Activated CD4-positive, alpha-beta T cell treated with anti-CD3 and anti-CD28 coated beads for 48 hours (primary cell): ENCODE results near the gene SALL4.
"Not testable (repeated sequence)": the region's sequence is repeated elsewhere in the genome, so short reads cannot be mapped to it uniquely, and the experiment has no call there.

ENCODE experiments used
- DNase-seq: peaks from one replicate; pipeline ENCODE4 v3.0.0-alpha.2; 2020

The SALL4 gene

DNA sequence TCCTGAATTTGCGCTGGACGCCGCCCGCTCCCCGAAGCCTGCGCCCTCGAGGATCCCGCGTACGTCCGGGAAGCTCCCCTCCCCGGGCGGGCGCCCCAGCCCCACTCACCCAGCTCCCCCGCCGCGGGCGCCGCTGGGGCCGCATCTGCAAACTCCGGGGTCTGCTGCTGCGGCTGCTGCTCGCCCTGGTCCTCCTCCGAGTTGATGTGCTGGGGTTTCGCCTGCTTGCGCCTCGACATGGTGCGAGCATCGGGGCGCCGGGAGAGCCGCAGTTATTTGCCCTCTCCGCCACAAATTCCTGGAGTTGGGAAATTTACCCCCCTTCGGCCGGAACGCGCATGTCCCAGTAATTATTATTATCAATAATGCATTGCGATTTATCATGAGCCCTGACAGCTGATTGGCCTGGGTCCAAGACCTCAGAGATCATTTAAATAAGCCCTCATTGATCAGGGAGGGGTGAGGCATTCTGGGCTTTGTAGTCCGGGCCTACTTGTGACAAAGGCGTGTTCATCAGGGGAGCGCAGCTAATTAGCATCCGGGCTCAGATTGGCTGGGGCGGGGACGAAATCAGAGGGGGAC is at the start of gene SALL4:
Gene SALL4, minus strand, starts transcription at position 352 of the 582 bp plus-strand sequence. Its CDS starts 113 bp downstream, at position 239.
- DNase-seq, result no peak

DNA sequence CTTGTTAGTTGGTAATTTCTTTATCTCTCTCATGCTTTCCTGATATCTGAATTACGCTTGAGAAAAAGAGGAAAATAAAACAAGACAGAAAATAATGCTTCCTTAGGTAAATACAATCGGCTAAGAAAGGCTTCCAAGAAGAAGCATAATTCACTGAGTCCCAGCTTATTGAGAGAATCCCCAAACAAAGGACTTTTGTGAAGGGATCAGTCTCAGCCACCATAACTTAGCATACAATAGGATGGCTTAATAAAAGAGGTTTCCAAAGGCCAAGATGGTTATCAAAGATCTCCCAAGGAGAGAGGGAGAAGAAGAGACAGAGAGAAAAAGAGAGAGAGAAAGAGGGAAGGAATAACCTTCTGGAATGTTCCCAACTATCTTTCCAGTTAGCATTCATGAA is 46.0 kb upstream of the SALL4 start:
- no peak for DNase-seq

DNA sequence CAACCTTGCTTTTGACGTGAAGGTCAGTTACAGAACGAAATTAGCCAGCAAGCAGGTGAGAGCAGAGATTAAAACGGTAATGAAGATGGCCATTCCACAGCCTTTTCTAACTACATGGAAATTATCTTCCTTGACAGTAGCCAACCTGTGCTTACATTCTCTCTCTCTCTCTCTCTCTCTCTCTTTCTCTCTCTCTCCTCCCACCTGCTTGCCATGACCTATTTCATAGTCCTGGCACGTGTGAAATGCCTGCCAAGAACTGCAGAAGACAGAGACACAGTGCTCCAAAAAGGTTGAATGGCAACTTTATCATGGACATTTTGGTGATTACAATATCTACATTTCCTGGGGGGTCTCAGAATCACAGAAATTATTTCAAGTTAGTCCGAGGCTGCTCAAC is 38.5 kb upstream of the SALL4 start:
- DNase-seq, result no peak

DNA sequence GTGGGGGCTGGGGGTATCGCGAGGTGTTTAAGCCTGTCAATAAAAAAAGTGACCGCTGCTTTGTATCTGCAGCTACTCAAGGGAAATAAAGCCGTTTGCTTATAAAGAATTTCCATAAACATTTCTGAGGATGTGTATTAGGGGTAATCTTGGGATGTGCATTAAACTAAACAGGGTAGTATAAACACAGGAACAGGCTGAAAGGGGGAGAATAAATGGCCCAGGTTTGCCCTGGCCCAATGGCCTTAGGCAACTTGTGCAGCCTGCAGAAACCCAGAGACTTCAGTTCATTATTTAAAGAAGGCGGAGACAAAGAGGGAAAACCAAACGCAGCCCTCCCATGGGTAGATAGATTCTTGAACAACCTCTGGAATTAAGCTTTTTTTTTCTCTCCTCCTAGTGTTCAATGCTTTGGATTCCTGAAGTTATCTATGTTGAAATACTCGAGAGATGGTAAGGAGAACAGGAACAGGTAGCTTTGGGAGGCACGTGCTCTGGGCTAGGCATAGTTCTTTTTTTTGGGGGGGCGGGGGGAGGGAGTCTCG is 35.6 kb upstream of the SALL4 start:
- no peak for DNase-seq

DNA sequence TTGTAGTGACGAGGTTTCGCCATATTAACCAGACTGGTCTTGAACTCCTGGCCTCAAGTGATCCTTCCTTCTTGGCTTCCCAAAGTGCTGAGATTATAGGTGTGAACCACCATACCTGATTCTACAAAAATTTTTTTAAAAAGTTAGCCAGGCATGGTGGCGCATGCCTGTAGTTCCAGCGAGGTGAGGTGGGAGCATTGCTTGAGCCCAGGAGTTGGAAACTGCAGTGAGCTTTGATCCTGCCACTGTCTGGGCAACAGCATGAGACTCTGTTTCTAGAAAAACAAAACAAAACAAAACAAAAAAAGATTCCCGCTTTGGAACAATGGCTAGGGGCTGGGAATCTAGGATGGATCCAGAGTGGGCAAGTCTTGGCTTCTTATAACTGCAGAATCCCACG is 35.1 kb upstream of the SALL4 start:
- no peak for DNase-seq

DNA sequence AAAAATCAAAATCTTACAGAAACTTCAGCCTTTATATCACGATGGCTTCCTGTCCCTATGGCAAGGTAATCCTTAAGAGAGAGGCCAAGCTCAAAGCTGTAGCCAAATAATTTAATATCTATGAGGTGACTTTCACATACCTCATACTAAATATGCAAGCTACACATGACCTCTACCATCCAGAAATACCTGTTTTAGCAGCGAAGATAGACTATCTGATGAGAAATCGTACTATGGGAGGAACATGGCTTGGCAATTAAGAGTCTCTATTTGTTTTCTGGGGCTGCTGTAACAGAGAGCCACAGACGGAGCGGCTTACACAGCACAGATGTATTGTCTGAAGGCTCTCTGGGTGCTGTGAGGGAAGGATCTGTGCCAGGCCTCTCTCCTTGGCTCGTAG is 31.0 kb upstream of the SALL4 start:
- no peak for DNase-seq

DNA sequence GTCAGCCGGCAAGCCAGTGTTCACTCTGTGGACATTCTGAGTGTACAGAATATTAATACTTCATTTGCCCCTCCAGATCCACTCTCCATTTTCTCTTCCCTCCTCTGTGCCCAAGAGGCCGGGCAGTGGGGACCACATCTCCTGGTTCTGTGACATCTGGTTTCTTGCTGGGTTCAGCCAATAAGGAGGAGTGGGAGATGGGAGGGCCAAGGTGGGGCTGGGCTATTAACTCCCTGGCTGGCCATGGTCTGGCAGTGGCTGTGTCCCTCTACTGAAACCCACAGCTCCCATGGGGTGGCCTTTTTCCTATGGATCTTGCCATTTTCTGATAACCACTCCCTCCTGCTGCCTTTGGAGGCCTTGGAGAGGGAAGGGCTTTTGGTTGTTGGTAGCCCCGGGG is 30.0 kb upstream of the SALL4 start:
- DNase-seq, result no peak

DNA sequence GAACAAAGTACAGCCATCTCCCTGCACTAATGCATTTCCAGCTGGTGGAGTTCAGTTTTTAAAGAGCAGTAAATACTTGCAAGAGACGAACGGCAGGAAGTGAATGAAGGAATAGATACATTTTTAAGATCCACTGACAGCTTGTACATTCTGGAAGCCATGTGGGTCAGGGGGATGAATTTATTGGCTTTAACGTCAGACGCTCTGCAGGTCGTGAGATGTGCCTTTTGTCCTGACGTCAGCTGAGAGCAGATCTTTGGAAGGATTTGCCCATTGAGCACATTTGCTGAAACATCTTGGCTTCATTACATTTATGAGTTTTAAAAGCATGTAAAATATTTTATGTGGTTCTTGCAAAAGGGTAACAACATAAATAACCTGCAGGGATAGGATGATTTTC is 29.5 kb upstream of the SALL4 start:
- DNase-seq, result no peak

DNA sequence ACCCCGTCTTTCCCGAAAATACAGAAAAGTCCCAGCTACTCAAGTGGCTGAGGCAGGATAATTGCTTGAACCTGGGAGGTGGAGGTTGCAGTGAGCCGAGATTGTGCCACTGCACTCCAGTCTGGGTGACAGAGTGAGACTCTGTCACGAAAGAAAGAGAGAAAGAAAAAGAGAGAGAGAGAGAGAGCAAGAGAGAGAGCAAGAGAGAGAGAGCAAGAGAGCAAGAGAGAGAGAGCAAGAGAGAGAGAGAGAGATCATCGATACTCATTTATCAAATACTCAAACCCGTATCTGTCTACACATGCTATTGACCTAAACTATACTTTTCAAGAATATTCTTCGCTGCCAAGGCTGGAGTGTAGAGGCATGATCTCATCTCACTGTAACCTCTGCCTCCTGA is 28.2 kb upstream of the SALL4 start:
- DNase-seq, result no peak

DNA sequence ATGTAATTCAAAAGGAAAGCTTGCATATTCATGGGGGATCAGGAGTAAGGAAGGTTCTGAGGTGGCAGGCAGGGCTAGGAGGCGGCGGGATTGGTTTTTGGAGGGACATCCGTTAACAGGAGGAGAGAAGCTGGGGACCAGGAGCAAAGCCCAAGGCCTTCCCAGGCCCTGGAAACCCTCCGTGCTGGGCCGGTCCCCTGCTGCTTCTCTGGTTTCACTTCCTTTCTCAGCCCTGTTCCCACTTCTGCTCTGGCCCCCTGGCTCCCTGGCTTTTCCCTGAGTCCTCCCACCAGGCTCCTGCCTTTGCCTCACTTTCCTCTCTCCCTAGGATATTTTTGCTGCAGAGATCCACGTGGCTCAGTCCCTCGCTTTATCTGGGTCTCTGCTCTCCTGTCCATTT is 26.4 kb upstream of the SALL4 start:
- DNase-seq, result no peak

DNA sequence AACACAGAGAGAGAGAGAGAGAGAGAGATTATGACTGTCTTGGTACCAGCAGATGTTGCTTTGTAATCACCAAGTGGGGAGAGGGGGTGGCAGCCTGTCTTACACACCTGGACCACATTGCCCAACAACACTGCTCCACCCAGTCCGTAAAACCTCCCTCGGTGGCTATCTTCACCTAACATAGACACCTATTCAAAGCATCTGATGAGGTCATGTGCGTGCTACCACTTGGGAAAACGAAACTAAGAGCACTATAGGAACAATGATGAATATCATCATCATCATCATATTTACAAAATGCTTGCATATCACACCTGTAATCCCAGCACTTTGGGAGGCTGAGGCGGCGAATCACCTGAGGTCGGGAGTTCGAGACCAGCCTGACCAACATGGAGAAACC is 24.1 kb upstream of the SALL4 start:
- no peak for DNase-seq

DNA sequence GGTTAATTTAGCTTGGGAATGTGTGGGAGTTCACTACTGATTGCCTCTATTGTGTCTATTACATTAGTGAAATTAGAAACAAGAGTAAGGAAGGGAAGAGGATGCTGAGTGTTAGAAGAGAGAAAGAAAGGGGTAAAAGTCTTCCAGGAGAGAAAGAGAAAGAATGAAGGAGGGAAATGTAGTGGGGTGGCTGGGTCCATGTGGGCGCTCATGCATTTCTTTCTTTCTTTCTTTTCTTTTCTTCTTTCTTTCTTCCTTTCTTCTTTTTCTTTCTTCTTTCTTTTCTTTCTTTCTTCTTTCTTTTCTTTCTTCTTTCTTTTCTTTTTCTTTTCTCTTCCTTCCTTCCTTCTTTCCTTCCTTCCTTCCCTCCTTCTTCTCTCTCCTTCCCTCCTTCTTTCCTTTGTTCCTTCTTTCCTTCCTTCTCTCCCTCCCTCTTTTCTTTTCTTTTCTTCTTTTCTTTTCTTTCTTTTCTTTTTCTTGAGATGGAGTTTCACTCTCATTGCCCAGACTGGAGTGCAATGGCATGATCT is 16.2 kb upstream of the SALL4 start:
- DNase-seq, result no peak

DNA sequence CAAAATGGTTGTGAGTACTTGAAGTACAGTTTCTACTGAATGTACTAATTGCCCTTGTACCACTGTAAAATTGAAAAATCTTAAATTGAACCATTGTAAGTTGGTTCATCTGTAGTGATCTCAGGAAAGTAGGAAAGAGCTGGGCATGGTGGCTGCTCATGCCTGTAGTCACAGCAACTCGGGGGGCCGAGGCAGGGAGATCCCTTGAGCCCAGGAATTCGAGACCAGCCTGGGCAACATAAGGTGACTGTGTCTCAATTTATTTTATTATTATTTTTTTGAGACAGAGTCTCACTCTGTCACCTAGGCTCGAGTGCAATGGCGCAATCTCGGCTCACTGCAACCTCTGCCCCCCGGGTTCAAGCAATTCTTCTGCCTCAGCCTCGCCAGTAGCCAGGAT is 14.5 kb upstream of the SALL4 start:
- DNase-seq, result not testable (repeated sequence)

DNA sequence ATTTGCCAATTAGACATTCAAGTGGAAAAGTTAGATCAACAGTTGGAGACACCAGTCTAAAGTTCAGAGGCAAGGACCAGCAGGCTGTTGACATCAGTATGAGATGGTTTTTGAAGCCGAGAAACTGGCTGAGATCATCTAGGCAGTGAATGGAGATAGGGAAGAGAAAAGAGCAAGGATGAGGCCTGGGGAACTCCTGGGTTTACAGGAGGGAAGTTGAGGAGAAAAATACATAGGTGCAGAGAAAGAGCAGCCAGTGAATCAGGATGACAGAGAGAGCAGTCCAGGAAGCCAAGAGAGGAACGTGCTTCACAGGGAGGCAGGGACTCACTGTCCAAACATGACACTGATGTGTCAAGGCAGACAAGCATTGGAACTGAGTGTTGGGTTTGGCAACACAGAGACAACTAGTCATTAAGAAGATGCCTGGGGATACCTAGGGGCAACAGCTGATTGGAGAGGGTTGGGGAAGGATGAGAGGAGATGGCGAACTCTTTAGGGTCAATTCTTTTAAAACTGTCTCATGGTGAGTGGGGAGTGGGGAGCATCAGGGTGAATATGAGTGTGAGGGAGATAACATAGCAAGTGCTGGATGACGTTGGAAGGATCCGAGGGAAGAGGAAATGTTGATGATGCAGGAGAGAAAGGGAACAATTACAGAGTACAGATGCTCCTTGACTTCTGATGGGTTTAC is 13.2 kb upstream of the SALL4 start:
- no peak for DNase-seq

DNA sequence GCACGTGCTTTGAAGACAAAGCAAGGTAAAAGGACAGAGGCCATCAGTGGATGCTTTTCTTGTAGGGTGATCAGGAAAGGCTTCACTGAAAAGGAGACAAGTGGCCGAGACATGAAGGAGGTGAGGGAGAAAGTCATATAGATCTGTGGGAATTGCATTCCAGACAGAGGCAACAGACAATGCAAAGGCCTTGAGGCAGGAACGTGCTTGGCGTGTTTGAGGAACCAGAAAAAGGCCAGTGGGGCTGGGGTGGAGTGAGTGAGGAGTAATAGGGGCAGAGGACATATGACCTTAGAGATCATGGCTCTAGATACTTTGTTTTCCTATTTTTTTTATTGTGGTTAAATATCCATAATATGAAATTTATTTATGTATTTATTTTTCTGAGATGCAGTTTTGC is 10.5 kb upstream of the SALL4 start:
- no peak for DNase-seq

DNA sequence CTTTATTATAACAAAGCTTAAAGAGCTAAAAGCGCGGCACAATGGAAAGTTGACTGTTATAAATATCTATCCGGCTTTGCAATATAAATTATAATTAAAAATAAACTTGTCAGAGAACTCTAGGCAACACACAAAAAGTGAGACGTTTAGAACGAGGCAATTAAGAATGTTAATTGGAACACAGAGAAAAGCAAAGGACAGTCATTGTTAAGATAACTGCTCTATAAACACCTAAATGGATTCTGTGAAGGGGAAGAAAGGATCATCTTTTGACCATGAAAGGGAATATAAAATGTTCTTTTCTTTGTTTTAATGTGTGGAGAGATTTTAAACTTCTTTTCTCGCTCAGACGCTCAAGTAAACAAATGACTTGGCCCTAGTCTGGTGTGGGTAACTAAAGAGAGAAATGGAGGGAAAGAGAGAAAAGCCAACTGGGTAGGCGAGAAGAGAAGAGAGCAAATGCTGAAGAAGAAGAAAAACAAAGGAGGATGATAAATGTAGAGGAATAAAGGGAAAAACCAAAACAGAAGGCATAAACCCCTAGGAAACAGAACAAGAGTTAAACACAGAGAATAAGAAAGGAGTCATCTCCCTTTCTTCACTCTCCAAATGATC is 9.3 kb upstream of the SALL4 start:
- DNase-seq, result no peak

DNA sequence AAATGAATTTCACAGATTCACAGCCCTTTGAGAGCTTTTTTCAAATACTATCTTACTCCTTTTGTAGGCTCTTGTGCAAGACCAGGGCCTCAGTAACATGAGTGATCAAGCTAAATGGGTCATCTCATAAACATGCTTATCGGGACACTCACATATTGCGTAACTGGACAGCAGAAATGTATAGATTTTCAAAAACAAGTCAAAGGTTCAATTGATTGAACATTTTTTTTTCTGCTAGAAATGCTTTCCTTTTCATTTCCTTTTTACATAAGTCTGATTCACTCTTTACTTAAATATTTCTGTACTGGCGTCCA is 8.7 kb upstream of the SALL4 start:
- no peak for DNase-seq

DNA sequence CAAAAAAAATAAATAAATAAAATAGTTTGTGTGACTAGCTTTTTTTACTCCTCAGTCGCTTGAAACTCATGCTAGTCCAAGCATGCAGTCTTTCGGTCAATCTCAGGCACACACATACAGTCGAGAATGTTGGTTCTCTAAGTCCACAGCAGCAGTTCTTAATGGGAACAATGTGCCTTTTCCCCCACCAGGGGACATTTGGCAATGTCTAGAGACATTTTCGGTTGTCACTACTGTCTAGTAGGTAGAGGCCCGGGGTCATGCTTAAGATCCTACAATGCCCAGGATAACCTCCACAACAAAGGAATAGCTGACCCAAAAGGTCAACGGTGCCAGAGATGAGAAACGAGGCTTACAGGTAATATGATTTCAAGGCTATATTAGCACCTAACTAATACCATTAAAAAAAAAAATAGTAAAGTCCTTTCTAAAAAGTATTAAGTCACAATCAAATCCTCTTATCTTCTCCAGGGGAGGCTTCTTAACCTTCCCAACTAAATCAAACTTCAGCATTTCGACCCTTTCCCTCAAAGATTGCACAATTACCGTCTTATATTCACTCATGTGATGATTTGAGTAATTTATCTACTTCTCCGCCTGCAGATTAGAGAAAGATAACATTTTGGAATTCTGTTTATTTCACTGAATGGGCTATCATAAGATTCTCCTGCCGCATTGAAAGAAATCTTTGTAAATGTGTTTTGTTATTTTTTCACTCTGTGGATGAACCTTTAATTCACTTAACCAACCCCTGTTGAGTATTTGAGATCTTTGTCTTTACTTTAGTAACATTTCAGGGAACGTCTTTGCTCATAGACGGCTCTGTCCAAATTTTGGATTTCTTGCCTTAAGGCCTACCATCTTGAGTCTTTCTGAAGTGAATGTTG is 8.1 kb upstream of the SALL4 start:
- DNase-seq, result no peak

DNA sequence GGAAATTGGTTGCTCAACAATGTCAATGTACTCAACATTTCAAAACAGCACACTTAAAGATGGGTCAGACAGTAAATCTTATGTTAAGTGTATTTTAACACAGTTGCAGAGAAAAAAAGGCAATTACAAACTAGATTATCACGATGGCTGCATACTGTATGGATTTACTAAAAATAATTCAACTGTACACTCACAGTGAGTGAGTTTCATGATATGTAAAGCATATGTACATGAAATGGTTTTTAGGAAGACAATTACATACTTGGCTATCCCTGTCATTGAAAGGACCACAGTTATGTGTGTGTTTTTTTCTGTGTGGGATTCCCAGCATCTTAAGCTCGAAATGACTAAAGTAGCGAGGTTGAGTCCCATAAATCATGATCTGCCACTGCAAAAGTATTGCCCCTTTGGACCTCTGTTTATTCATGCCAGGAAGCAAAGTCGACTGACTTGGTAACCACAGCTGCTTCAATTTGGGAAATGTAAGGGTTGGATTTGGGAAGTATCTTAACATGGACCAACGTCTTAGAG is 5.5 kb upstream of the SALL4 start:
- DNase-seq, result no peak

DNA sequence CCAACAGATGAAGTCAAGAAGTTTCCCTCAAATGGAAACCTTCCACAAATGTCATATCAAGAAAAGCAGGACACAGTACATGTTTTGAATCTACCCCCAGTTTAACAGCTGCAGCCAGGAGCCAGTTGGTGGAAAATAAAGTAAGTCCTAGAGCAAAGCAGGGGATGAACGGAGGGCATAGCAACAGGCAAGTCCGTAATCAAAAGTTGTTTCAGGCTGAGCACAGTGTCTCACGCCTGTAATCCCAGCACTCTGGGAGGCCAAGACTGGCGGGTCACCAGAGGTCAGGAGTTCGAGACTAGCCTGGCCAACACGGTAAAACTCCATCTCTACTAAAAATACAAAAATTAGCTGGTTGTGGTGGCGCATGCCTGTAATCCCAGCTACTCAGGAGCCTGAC is 2.4 kb upstream of the SALL4 start:
- DNase-seq, result no peak

DNA sequence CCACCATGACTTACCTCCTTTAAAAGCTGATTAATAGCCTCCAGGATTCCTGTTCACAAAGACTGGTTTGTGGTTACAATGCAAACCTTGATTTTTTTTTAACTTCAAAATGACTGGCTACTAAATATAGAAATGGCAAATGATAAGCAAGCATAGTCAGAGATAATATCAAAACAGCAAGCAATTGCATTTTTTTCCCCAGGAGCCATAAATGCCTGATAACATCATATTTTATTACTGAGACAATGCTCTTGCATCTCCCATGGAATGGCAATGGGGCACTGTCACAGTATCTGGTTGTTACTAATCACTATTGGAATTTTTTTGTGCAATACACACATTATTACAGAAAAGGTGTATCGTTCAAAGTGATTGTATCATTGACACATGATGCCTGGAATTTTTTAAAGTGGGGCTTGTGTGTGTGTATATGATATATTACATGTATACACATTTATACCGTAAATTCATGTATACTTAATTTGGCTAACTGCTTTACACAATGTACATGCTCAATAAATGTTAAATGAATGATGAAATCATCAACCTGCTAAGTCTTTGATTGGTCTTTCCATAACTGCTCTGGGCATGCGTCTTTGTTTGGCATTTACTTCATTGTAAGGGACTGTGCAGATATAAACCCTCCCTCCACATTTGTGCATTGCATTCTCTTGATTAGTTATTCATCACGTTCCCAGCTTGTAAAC is 980 bp upstream of the SALL4 start:
- DNase-seq, result no peak

DNA sequence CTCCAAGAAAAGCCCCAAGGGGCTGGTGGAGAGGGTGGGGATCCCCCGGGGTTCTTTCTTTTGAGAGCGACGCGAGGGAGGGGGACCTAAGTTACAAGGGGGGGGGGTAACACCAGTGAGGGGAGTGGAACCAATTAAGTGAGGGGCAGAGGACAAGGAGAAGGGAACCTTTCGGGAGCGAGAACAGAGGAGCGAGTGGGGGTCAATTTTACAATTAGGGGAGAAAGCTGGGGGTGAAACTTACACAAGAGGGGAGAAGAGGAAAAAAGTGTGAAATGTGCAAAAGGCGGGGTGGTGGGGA is 548 bp downstream of the SALL4 start:
- no peak for DNase-seq
